MM.1S (cell line): ENCODE measurements around the gene SMAP1.

ENCODE experiments used
- DNase-seq: peaks from one replicate; pipeline ENCODE4 v3.0.0-alpha.2; 2015
- H2AFZ ChIP-seq: fragments of 300-600 bp; sonication (generic); 2 replicates; pipeline ENCODE4 v1.6.0; 2016; ENCODE audit warnings: antibody characterized with exemption, low read length
- H3F3A ChIP-seq: fragments of 300-600 bp; sonication (generic); 2 replicates; pipeline ENCODE4 v1.6.1; 2016; ENCODE audit warnings: mild to moderate bottlenecking, antibody characterized with exemption, low read length, moderate library complexity, mixed read lengths; ENCODE audit not compliant: insufficient read depth
- H3K27ac ChIP-seq: fragments of 300-600 bp; sonication (generic); 2 replicates; pipeline ENCODE4 v1.5.1; 2016; ENCODE audit warnings: mild to moderate bottlenecking, low read length
- H3K27me3 ChIP-seq: fragments of 300-600 bp; sonication (generic); replicated peaks from 2 replicates; pipeline ENCODE4 v1.6.0; 2016; ENCODE audit warnings: low read length; ENCODE audit not compliant: insufficient read depth
- H3K36me3 ChIP-seq: fragments of 300-600 bp; sonication (generic); replicated peaks from 2 replicates; pipeline ENCODE4 v1.6.1; 2016; ENCODE audit warnings: mild to moderate bottlenecking, low read length, mixed read lengths; ENCODE audit not compliant: insufficient read depth
- H3K4me1 ChIP-seq: fragments of 300-600 bp; sonication (generic); 2 replicates; pipeline ENCODE4 v1.6.1; 2016; ENCODE audit warnings: low read length, mixed read lengths
- H3K4me2 ChIP-seq: fragments of 300-600 bp; sonication (generic); 2 replicates; pipeline ENCODE4 v1.6.0; 2016; ENCODE audit warnings: low read depth, low read length
- H3K4me3 ChIP-seq: fragments of 300-600 bp; sonication (generic); 2 replicates; pipeline ENCODE4 v1.5.1; 2016; ENCODE audit warnings: low read length, mixed read lengths
- H3K79me2 ChIP-seq: fragments of 300-600 bp; sonication (generic); 2 replicates; pipeline ENCODE4 v1.6.1; 2016; ENCODE audit warnings: mixed run types, low read length, mixed read lengths
- H3K9ac ChIP-seq: fragments of 300-600 bp; sonication (generic); 2 replicates; pipeline ENCODE4 v1.6.1; 2016; ENCODE audit warnings: low read length, mixed read lengths
- H3K9me2 ChIP-seq: fragments of 300-600 bp; sonication (generic); replicated peaks from 2 replicates; pipeline ENCODE4 v1.6.1; 2016; ENCODE audit warnings: mild to moderate bottlenecking, low read length, mixed read lengths; ENCODE audit not compliant: insufficient read depth
- H3K9me3 ChIP-seq: fragments of 300-600 bp; sonication (generic); replicated peaks from 2 replicates; pipeline ENCODE4 v1.6.1; 2016; ENCODE audit warnings: mild to moderate bottlenecking, low read length, mixed read lengths; ENCODE audit not compliant: insufficient read depth
- H4K20me1 ChIP-seq: fragments of 300-600 bp; sonication (generic); 2 replicates; pipeline ENCODE4 v1.6.1; 2016; ENCODE audit warnings: mild to moderate bottlenecking, low read length, moderate library complexity, mixed read lengths; ENCODE audit not compliant: insufficient read depth
- EZH2 ChIP-seq: fragments of 300-600 bp; sonication (generic); optimal IDR thresholded peaks from 2 replicates; pipeline ENCODE3; 2017; ENCODE audit warnings: low read depth, mild to moderate bottlenecking, antibody characterized with exemption, low read length, mixed read lengths
- EZH2phosphoT487 ChIP-seq: fragments of 300-600 bp; sonication (generic); IDR thresholded peaks from 2 replicates; pipeline ENCODE4 v1.6.1; 2018; ENCODE audit warnings: antibody characterized with exemption, low read length
- TF ChIP-seq, protein P1 (sequence below): fragments of 300-600 bp; sonication (generic); IDR thresholded peaks from 2 replicates; pipeline ENCODE4 v1.5.1; 2016; ENCODE audit warnings: antibody characterized with exemption, low read length, mixed read lengths

SMAP1 gene

DNA sequence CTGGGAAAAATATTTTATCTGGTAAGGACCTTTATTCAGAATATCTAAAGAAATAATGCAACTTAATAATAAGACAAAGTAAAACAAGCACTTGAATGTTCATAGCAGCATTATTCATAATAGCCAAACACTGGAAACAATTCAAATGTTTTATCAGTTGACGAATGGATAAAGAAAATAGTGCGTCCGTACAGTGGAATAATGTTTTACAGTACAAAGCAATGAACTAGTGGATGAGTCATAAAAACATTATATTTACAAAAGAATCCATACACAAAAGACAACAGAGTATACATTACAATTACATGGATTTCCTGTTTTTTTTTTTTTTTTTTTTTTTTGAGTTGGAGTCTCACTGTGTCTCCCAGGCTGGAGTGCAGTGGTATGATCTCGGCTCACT is 12.7 kb downstream of the SMAP1 start:
- no peak for DNase-seq
- TF ChIP-seq EZH2phosphoT487 (no peak), EZH2 (no peak)
- TF ChIP-seq, protein P1, sequence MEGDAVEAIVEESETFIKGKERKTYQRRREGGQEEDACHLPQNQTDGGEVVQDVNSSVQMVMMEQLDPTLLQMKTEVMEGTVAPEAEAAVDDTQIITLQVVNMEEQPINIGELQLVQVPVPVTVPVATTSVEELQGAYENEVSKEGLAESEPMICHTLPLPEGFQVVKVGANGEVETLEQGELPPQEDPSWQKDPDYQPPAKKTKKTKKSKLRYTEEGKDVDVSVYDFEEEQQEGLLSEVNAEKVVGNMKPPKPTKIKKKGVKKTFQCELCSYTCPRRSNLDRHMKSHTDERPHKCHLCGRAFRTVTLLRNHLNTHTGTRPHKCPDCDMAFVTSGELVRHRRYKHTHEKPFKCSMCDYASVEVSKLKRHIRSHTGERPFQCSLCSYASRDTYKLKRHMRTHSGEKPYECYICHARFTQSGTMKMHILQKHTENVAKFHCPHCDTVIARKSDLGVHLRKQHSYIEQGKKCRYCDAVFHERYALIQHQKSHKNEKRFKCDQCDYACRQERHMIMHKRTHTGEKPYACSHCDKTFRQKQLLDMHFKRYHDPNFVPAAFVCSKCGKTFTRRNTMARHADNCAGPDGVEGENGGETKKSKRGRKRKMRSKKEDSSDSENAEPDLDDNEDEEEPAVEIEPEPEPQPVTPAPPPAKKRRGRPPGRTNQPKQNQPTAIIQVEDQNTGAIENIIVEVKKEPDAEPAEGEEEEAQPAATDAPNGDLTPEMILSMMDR: no peak
- H3K9me2 ChIP-seq: no peaks in the 10 kb centered on the region
- no peaks in the 10 kb centered on the region for H3K27me3 ChIP-seq
- H3K27ac ChIP-seq: no peak overlapping the region
- H2AFZ ChIP-seq: no peak overlapping the region
- H3K79me2 ChIP-seq: peaks cover 87% of the 10 kb centered on the region
- no peak overlapping the region for H3K4me2 ChIP-seq
- H3F3A ChIP-seq: no peaks in the 10 kb centered on the region
- H4K20me1 ChIP-seq: 0 out of 2 replicates have a peak, but pooled peaks cover 5% of the 10 kb centered on the region
- H3K9me3 ChIP-seq: no peaks in the 10 kb centered on the region
- no peak overlapping the region for H3K4me3 ChIP-seq
- H3K4me1 ChIP-seq: no peaks in the 10 kb centered on the region
- no peak overlapping the region for H3K9ac ChIP-seq
- no peaks in the 10 kb centered on the region for H3K36me3 ChIP-seq

DNA sequence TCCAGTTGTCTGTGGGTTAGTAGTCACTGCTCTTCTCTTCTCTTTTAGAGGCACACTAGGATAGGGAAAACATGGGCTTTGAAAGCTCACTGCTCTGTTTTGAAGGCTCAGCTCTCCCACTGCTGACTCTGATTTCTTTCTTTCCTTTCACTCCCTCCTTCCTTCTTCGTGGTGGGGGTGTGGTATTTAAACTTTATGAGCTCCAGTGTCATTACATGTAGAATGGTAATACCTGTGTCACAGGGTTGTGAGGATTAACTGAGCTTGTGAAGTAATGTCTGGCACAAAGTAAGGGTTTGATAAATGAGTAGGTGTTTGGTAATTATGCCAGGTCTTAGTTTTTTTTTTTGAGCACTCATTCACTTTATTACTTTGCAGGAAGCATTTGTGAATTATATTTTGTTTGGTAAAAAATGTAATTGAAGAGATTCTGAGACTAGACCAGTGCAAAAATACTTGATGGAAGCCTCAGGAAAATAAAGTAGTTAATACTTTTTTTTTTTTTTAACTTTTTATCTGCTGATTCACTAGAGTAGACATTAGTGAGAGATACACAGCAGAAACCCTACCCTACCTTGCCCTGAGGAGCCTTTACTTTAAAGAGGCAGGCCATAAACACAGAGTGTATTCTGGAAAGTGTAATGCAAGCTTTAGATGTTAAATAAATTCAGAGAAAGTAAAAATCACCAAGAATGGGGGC is 17.3 kb downstream of the SMAP1 start:
- Histone ChIP-seq H3K27me3 (no peaks in the 10 kb centered on the region), H3K79me2 (peaks cover 86% of the 10 kb centered on the region)

DNA sequence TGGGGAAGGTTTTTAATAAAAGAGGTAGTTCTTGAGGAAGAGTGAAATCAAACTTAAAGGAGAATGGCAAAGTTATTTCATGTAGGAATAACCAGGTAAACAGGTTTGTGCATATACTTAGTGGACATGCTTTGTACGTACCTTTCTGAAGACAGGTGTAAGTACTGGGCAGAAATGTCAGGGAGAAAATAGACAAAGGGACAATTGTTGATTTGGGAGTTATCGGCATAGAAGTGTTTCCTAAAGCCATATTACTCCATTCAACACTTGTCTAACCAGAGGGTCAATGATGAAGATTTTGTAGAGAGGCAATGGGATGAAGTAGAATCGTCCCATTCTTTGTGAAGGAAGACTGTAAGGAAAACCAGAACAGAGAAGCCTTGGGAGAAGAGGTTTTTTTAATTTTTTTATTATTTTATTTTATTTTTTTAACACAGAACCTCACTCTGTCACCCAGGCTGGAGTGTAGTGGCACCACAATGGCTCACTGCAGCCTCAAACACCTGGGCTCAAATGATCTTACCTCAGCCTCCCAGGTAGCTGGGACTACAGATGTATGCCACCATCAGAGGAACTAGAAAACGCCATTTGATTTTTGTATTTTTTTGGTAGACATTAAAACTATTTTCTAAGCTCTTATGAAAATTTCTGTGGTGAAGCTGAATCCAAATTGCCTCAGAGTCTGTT is 18.0 kb downstream of the SMAP1 start:
- H3F3A ChIP-seq: no peaks in the 10 kb centered on the region
- peaks cover 13% of the 10 kb centered on the region; the same call in 1 of the 2 replicates for H4K20me1 ChIP-seq
- H3K4me3 ChIP-seq: no peak overlapping the region
- H3K27me3 ChIP-seq: no peaks in the 10 kb centered on the region
- no peak for DNase-seq
- H3K27ac ChIP-seq: no peak overlapping the region
- H3K36me3 ChIP-seq: no peaks in the 10 kb centered on the region
- no peak overlapping the region for H3K9ac ChIP-seq
- no peaks in the 10 kb centered on the region for H3K9me2 ChIP-seq
- no peaks in the 10 kb centered on the region for H3K4me1 ChIP-seq
- H3K79me2 ChIP-seq: peaks cover 81% of the 10 kb centered on the region
- H2AFZ ChIP-seq: no peak overlapping the region
- TF ChIP-seq, protein P1: no peak
- TF ChIP-seq EZH2 (no peak), EZH2phosphoT487 (no peak)
- no peaks in the 10 kb centered on the region for H3K9me3 ChIP-seq
- H3K4me2 ChIP-seq: no peak overlapping the region

More for the DNA sequence above, 17.3 kb downstream of the SMAP1 start:
- H3K9me3 ChIP-seq: no peaks in the 10 kb centered on the region
- peaks cover 13% of the 10 kb centered on the region; the same call in 1 of the 2 replicates for H4K20me1 ChIP-seq
- no peak for DNase-seq
- TF ChIP-seq EZH2phosphoT487: no peak
- TF ChIP-seq EZH2: no peak
- TF ChIP-seq, protein P1: no peak
- H3K9me2 ChIP-seq: no peaks in the 10 kb centered on the region
- no peak overlapping the region for H3K9ac ChIP-seq
- no peaks in the 10 kb centered on the region for H3K36me3 ChIP-seq
- no peak overlapping the region for H3K27ac ChIP-seq
- no peaks in the 10 kb centered on the region for H3F3A ChIP-seq
- H3K4me2 ChIP-seq: no peak overlapping the region
- no peaks in the 10 kb centered on the region for H3K4me1 ChIP-seq
- H2AFZ ChIP-seq: no peak overlapping the region
- H3K4me3 ChIP-seq: no peak overlapping the region
